ENCODE measurements around the gene S1PR5.
"Not testable (repeated sequence)": the region's sequence is repeated elsewhere in the genome, so short reads cannot be mapped to it uniquely, and the experiment has no call there.

GRCh38 chr19:10539016-10539415 is 21.8 kb upstream of the S1PR5 start:
- TF ChIP-seq, protein P1, sequence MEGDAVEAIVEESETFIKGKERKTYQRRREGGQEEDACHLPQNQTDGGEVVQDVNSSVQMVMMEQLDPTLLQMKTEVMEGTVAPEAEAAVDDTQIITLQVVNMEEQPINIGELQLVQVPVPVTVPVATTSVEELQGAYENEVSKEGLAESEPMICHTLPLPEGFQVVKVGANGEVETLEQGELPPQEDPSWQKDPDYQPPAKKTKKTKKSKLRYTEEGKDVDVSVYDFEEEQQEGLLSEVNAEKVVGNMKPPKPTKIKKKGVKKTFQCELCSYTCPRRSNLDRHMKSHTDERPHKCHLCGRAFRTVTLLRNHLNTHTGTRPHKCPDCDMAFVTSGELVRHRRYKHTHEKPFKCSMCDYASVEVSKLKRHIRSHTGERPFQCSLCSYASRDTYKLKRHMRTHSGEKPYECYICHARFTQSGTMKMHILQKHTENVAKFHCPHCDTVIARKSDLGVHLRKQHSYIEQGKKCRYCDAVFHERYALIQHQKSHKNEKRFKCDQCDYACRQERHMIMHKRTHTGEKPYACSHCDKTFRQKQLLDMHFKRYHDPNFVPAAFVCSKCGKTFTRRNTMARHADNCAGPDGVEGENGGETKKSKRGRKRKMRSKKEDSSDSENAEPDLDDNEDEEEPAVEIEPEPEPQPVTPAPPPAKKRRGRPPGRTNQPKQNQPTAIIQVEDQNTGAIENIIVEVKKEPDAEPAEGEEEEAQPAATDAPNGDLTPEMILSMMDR (optimal IDR thresholded peaks at IDR 0.05 in 1 of 3, IDR thresholded peaks at IDR 0.05 in 1 of 3, conservative IDR thresholded peaks at IDR 0.05 in 1 of 3; ENCODE audit: extremely low read depth in 1 of 3, insufficient read depth in 2 of 3, low read length in 3 of 3), result not testable (repeated sequence)
- TF ChIP-seq EZH2 (IDR thresholded peaks at IDR 0.05; ENCODE audit: low read length), result not testable (repeated sequence)
